ENCODE data around the gene MB21D2. TPM values are rescaled to one million over a fixed set of nuclear protein-coding genes. Genes with fewer than 3 reads are reported as not detected.

MB21D2 gene
- total and polyA plus RNA-seq, 2 of the 8 experiments (the other 6 are each of a cell fraction or from before 2014, with no cell fraction given): 10.0 to 21.0 TPM

DNA sequence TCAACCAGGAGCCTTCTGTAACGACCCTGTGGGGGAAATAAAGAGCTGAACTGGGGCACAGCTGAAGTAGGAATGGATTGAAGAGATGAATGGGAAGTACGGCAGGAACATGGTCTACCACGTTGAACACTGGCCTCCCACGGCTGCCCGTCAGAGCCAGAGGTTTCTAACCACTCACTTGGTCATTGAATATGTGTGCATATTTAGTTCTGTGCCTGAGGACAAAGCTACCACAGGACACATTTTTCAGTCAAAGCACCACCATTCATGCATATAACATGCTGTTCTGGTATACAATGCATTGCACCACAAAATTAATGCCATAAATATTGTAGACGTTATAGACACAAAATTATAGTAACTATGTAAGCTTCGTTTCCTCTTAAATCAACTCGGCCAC is 75.5 kb downstream of the MB21D2 start:
- Histone ChIP-seq H4K91ac (replicated peaks; ENCODE audit: insufficient read length, low read length) (no peak overlapping the region), H3K79me2 (ENCODE audit: control insufficient read depth in 1 of 2, insufficient read depth in 2 of 2, low read length in 2 of 2) (peaks cover 4 to 77% of the 10 kb centered on the region in 2 experiments), H2AK5ac (ENCODE audit: low read depth, low read length) (no peak overlapping the region), H3K27ac (ENCODE audit: low read depth, low read length) (no peak overlapping the region), H2BK120ac (replicated peaks; ENCODE audit: low read depth, low read length) (no peak overlapping the region), H3K23ac (ENCODE audit: insufficient read length) (no peak overlapping the region), H3K9me3 (ENCODE audit: insufficient read depth in 2 of 2, low read depth in 1 of 2, low read length in 1 of 2) (no peaks in the 10 kb centered on the region), H3K56ac (replicated peaks; ENCODE audit: insufficient read length, low read depth, low read length) (no peak overlapping the region), H2BK15ac (ENCODE audit: low read length) (no peak overlapping the region), H4K8ac (ENCODE audit: extremely low read depth, insufficient read depth, low read length) (no peak overlapping the region), H3K4ac (replicated peaks; ENCODE audit: insufficient read length, low read depth, low read length) (no peak overlapping the region), H3K27me3 (replicated peaks in 1 of 4; ENCODE audit: control insufficient read depth in 3 of 4, extremely low read depth in 1 of 4, insufficient read depth in 3 of 4, low read length in 3 of 4) (no peaks in the 10 kb centered on the region), H3K14ac (ENCODE audit: insufficient read length) (no peak overlapping the region), H3K23me2 (ENCODE audit: low read depth, low read length) (no peaks in the 10 kb centered on the region), H3K79me1 (ENCODE audit: low read depth, low read length) (peaks cover 12% of the 10 kb centered on the region), H2BK12ac (ENCODE audit: low read depth, low read length) (no peak overlapping the region), H3K4me3 (ENCODE audit: extremely low read depth in 1 of 4, insufficient read depth in 2 of 4, low read depth in 3 of 4, low read length in 4 of 4) (no peak overlapping the region), H3K36me3 (ENCODE audit: control insufficient read depth in 2 of 4, insufficient read depth in 4 of 4, low read length in 3 of 4) (no peaks in the 10 kb centered on the region), H3K4me2 (ENCODE audit: insufficient read depth in 1 of 2, low read depth in 2 of 2, low read length in 2 of 2) (no peak overlapping the region), H4K20me1 (replicated peaks in 1 of 2; ENCODE audit: control insufficient read depth in 1 of 2, insufficient read depth in 2 of 2, low read length in 2 of 2) (peaks cover 0 to 3% of the 10 kb centered on the region in 2 experiments), H3K18ac (ENCODE audit: extremely low read depth, low read length) (no peak overlapping the region), H4K5ac (ENCODE audit: insufficient read length, low read depth, low read length) (no peak overlapping the region), H2BK5ac (ENCODE audit: low read depth, low read length) (no peak overlapping the region), H3K9ac (replicated peaks in 1 of 4; ENCODE audit: extremely low read depth in 1 of 4, low read depth in 3 of 4, low read length in 3 of 4) (no peak overlapping the region), H3K4me1 (replicated peaks in 1 of 4; ENCODE audit: control insufficient read depth in 3 of 4, insufficient read depth in 4 of 4, low read length in 3 of 4) (peaks cover 0 to 12% (median 6%) of the 10 kb centered on the region in 4 experiments; a peak in 3 of 7 replicates), H2AFZ (ENCODE audit: low read length) (no peak overlapping the region), H2BK20ac (ENCODE audit: low read length) (no peak overlapping the region)
- DNase-seq (ENCODE audit: low read depth in 1 of 2, low spot score in 2 of 2): no peak
- FAIRE-seq: no peak
- POLR2A ChIA-PET (ENCODE audit: partially characterized antibody): interaction anchor here (1.6 kb wide), 1 partner anchor 8 kb away, joined by 4 read pairs; no protein-coding TSS in a partner anchor
- WGBS, 2 experiments (ENCODE audit: extremely low coverage in 1 of 2, insufficient coverage in 1 of 2, insufficient read length in 1 of 2, insufficient replicate concordance in 2 of 2, low coverage in 1 of 2, low lambda C conversion rate in 2 of 2, missing lambda C conversion rate in 1 of 2): 89% methylated on average over 8 of the region's 8 CpGs; no CpG with 5 or more reads in 1 of the 2 experiments
- CTCF ChIA-PET (ENCODE audit: partially characterized antibody): interaction anchor here (0.7 to 1.7 kb wide), 5 partner anchors 15 to 73 kb away, joined by 3 to 7 read pairs (median 4); no protein-coding TSS in a partner anchor
- TF ChIP-seq SP2 (IDR thresholded peaks at IDR 0.05; ENCODE audit: low read length) (no peak), SAP30 (IDR thresholded peaks at IDR 0.05; ENCODE audit: insufficient read depth, insufficient replicate concordance, low read length) (no peak), PHF8 (conservative IDR thresholded peaks at IDR 0.05; ENCODE audit: low read depth, low read length) (no peak), CTCF (IDR thresholded peaks at IDR 0.05; ENCODE audit: control extremely low read depth in 1 of 3, insufficient read depth in 1 of 3, low read depth in 1 of 3, low read length in 3 of 3) (no peak), KDM5A (IDR thresholded peaks at IDR 0.05; ENCODE audit: low read length) (no peak), E2F6 (IDR thresholded peaks at IDR 0.05) (no peak), RAD21 (IDR thresholded peaks at IDR 0.05 in 1 of 2, conservative IDR thresholded peaks at IDR 0.05 in 1 of 2; ENCODE audit: low read depth in 2 of 2, low read length in 2 of 2) (no peak), SP4 (IDR thresholded peaks at IDR 0.05; ENCODE audit: low read length) (no peak), RXRA (IDR thresholded peaks at IDR 0.05; ENCODE audit: insufficient read depth, low read depth, low read length) (no peak)
- TF ChIP-seq, protein P1, sequence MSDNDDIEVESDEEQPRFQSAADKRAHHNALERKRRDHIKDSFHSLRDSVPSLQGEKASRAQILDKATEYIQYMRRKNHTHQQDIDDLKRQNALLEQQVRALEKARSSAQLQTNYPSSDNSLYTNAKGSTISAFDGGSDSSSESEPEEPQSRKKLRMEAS (IDR thresholded peaks at IDR 0.05): no peak

Data from H1 (cell line).